Measurements from ENCODE around the gene GCM1.

- no peak for TF ChIP-seq CTCF (IDR thresholded peaks at IDR 0.05; ENCODE audit: poor library complexity)
- no peak for TF ChIP-seq EZH2 (IDR thresholded peaks at IDR 0.05; ENCODE audit: borderline replicate concordance)
Measured at GRCh38 chr6:53089948-53090347, 58.7 kb downstream of the GCM1 start.
